Measurements from ENCODE around the gene CCDC66.

CCDC66 gene

GRCh38 chr3:56621681-56622080 lies 64.7 kb downstream of the CCDC66 start:
- DNase-seq (ENCODE audit: low read depth in 4 of 4, low spot score in 1 of 4), result no peak

GRCh38 chr3:56622381-56622780 lies 65.4 kb downstream of the CCDC66 start:
- DNase-seq (ENCODE audit: low read depth in 4 of 4, low spot score in 1 of 4), result no peak

- no peak for DNase-seq (ENCODE audit: low read depth in 4 of 4, low spot score in 1 of 4)
Observed at GRCh38 chr3:56624725-56625124, 67.8 kb downstream of the CCDC66 start.

GRCh38 chr3:56629047-56629446 lies 72.1 kb downstream of the CCDC66 start:
- no peak for DNase-seq (ENCODE audit: low read depth in 4 of 4, low spot score in 1 of 4)

GRCh38 chr3:56629451-56629850 lies 72.5 kb downstream of the CCDC66 start:
- no peak for DNase-seq (ENCODE audit: low read depth in 4 of 4, low spot score in 1 of 4)

- no peak for DNase-seq (ENCODE audit: low read depth in 4 of 4, low spot score in 1 of 4)
Observed at GRCh38 chr3:56630966-56631365, 74.0 kb downstream of the CCDC66 start.

- DNase-seq (ENCODE audit: low read depth in 4 of 4, low spot score in 1 of 4), result no peak
Observed at GRCh38 chr3:56633181-56633580, 76.2 kb downstream of the CCDC66 start.

- no peak for DNase-seq (ENCODE audit: low read depth in 4 of 4, low spot score in 1 of 4)
Observed at GRCh38 chr3:56633602-56634535, 76.9 kb downstream of the CCDC66 start.

- DNase-seq (ENCODE audit: low read depth in 4 of 4, low spot score in 1 of 4), result no peak
Observed at GRCh38 chr3:56645407-56645806, 88.4 kb downstream of the CCDC66 start.

GRCh38 chr3:56654460-56654859 lies 97.5 kb downstream of the CCDC66 start:
- no peak for DNase-seq (ENCODE audit: low read depth in 4 of 4, low spot score in 1 of 4)

- DNase-seq (ENCODE audit: low read depth in 4 of 4, low spot score in 1 of 4), result no peak
Observed at GRCh38 chr3:56655709-56656108, 98.7 kb downstream of the CCDC66 start.

GRCh38 chr3:56664823-56665222 lies 107.8 kb downstream of the CCDC66 start:
- DNase-seq (ENCODE audit: low read depth in 4 of 4, low spot score in 1 of 4), result no peak

GRCh38 chr3:56667973-56668579 lies 111.1 kb downstream of the CCDC66 start:
- DNase-seq (ENCODE audit: low read depth in 4 of 4, low spot score in 1 of 4), result no peak

Data from stimulated activated CD4-positive, alpha-beta T cell treated with anti-CD3 and anti-CD28 coated beads, Interleukin-1b, Interleukin-23, amount 100 ng/mL, for 24 hours (primary cell).